Esophagus muscularis mucosa (tissue), 4 donors: Measurements from ENCODE around the gene TAS1R2. TPM values are rescaled to one million over a fixed set of nuclear protein-coding genes. Genes with fewer than 3 reads are reported as not detected.

Source experiments
- DNase-seq: peaks from one replicate; pipeline ENCODE4 v3.0.0-alpha.2; 2017; ENCODE audit errors: extremely low spot score
- H3K27ac ChIP-seq, 4 donors: fragments of 200-600 bp; sonication (generic); replicated peaks in 1 of 4; 1 replicate in 3 of 4; 2 replicates in 1 of 4; pipeline ENCODE4 v1.5.1; 2016 to 2019; ENCODE audit warnings: mild to moderate bottlenecking in 1 of 4
- H3K27me3 ChIP-seq, 4 donors: fragments of 200-600 bp; sonication (generic); one replicate each; pipeline versions ENCODE4 v1.5.1 to v1.6.0; 2016 to 2019
- H3K36me3 ChIP-seq, 4 donors: fragments of 200-600 bp; sonication (generic); one replicate each; pipeline ENCODE4 v1.5.1; 2016 to 2019
- H3K4me1 ChIP-seq, 4 donors: fragments of 200-600 bp; sonication (generic); one replicate each; pipeline ENCODE4 v1.5.1; 2016 to 2019
- H3K4me3 ChIP-seq, 4 donors: fragments of 200-600 bp; sonication (generic); 1 replicate in 2 of 4; 2 replicates in 2 of 4; pipeline ENCODE4 v1.5.1; 2016 to 2019; ENCODE audit warnings: mild to moderate bottlenecking in 4 of 4, moderate library complexity in 1 of 4
- H3K9me3 ChIP-seq, 4 donors: fragments of 200-600 bp; sonication (generic); 1 replicate in 3 of 4; 2 replicates in 1 of 4; pipeline ENCODE4 v1.5.1; 2016 to 2019
- EP300 ChIP-seq: sonication (generic); formaldehyde crosslinking; IDR thresholded peaks from one replicate; pipeline ENCODE4 v1.6.1; 2017; ENCODE audit warnings: antibody characterized with exemption
- POLR2A ChIP-seq: fragments of 450-650 bp; IDR thresholded peaks from one replicate; pipeline ENCODE4 v1.6.1; 2017; ENCODE audit warnings: antibody characterized with exemption, moderate library complexity, mild to moderate bottlenecking, low read depth
- POLR2AphosphoS5 ChIP-seq, 2 donors: sonication (generic); formaldehyde crosslinking; IDR thresholded peaks; one replicate each; pipeline ENCODE4 v1.6.1; 2017; ENCODE audit warnings: antibody characterized with exemption in 2 of 2
- WGBS: methylation state at CpG from one replicate; pipeline ENCODE4 v1.1.5; 2018; 5-methylcytosine and 5-hydroxymethylcytosine counted together
- intact Hi-C: fragments of 100-400 bp; cut with DNase I; formaldehyde crosslinking; loops from one replicate; pipeline ENCODE4 v1.15.1; 2023
- total RNA-seq, 4 donors: library from RNA; depleted of rRNA; stranded (reverse); fragments of >200 nt; gene quantifications; one replicate each; pipeline versions ENCODE4 v1.1.0 to v1.2.1, GENCODE V29; 2016
- TF ChIP-seq, protein P1 (sequence below), 3 experiments: fragments of 200-600 bp in 2 of 3; fragments of 450-650 bp in 1 of 3; sonication (generic) in 2 of 3; IDR thresholded peaks; one replicate each; pipeline ENCODE4 v1.5.1; 2017 to 2019; ENCODE audit warnings: antibody characterized with exemption in 3 of 3, mild to moderate bottlenecking in 2 of 3, moderate library complexity in 1 of 3

Gene TAS1R2
- total RNA-seq, 4 donors from 2014 or later, result not detected

DNA sequence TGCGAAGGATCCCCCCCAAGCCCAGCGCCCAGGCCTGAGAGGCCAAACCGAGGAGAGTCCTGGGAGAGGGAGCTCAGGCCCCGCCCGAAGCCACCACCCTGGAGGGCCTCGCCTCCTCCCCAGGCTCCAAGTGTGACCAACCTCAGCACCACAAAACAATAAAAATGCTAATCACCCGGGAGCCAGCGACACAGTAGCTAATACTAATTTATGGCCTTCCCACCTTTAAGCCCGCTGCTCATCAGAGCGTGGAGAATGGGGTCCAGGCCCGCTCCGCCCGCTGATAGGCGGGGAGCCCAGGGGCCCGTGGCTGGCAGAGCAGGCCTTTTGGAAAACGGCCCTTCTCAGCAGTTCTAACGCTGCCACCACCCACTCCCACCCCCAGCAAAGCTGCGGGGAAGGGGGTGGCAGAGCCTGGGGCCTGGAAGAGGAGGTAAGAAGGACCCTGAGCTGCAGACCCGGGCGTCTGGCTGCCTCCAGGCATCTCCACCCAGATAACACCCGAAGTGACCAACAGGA, 20.4 kb upstream of the TAS1R2 start:
- intact Hi-C loops, result no loop called here
- DNase-seq, result no peak
- TF ChIP-seq, protein P1, sequence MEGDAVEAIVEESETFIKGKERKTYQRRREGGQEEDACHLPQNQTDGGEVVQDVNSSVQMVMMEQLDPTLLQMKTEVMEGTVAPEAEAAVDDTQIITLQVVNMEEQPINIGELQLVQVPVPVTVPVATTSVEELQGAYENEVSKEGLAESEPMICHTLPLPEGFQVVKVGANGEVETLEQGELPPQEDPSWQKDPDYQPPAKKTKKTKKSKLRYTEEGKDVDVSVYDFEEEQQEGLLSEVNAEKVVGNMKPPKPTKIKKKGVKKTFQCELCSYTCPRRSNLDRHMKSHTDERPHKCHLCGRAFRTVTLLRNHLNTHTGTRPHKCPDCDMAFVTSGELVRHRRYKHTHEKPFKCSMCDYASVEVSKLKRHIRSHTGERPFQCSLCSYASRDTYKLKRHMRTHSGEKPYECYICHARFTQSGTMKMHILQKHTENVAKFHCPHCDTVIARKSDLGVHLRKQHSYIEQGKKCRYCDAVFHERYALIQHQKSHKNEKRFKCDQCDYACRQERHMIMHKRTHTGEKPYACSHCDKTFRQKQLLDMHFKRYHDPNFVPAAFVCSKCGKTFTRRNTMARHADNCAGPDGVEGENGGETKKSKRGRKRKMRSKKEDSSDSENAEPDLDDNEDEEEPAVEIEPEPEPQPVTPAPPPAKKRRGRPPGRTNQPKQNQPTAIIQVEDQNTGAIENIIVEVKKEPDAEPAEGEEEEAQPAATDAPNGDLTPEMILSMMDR (IDR thresholded peaks at IDR 0.05), result no peak
- no peak for TF ChIP-seq POLR2AphosphoS5 (IDR thresholded peaks at IDR 0.05)
- no peak for TF ChIP-seq POLR2A
- no peak for TF ChIP-seq EP300
- H3K9me3 ChIP-seq, result no peaks in the 10 kb centered on the region
- no peak overlapping the region for H3K27ac ChIP-seq
- H3K36me3 ChIP-seq, result peaks cover 0 to 49% (median 24%) of the 10 kb centered on the region in 4 donors
- no peaks in the 10 kb centered on the region for H3K27me3 ChIP-seq
- no peak overlapping the region for H3K4me3 ChIP-seq
- 83% methylated on average over 5 of the region's 21 CpGs for WGBS
- H3K4me1 ChIP-seq, result peaks cover 3 to 9% (median 7%) of the 10 kb centered on the region in 4 donors

DNA sequence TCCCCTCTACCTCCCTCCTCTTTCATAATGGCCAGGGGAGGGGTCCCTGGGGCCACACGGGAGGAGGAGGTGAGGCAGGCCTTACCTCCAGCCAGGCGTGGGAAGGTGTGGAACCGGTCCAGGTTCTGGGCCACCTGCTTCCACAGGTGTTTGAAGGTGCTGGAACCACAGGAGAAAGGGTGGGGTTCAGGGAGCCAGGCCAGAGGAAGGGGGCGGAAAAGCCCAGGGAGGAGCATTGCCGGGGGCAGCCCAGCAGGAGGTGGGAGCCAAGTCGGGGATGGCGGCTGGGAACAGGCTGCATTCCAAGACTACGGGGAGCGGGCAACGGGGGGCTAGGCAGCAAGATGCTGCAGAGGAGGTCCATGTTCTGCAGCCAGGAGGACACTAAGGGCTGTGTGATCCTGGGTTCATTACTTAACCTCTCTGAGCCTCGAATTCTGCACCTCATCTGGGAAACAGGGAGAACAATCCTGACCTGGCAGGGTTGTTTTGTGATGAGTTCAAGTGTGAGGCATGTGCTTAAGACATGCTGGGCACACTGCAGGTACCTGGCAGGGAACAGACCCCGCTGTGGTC, 19.8 kb upstream of the TAS1R2 start:
- Histone ChIP-seq H3K36me3 (peaks cover 0 to 49% (median 24%) of the 10 kb centered on the region in 4 donors), H3K27me3 (no peaks in the 10 kb centered on the region), H3K9me3 (no peaks in the 10 kb centered on the region), H3K4me3 (no peak overlapping the region), H3K4me1 (peaks cover 3 to 15% (median 8%) of the 10 kb centered on the region in 4 donors), H3K27ac (no peak overlapping the region)
- 85% methylated on average over 10 of the region's 12 CpGs for WGBS
- TF ChIP-seq, protein P1 (IDR thresholded peaks at IDR 0.05), result no peak
- TF ChIP-seq POLR2AphosphoS5 (IDR thresholded peaks at IDR 0.05) (no peak), POLR2A (no peak), EP300 (no peak)
- DNase-seq, result no peak
- intact Hi-C loops, result no loop called here

DNA sequence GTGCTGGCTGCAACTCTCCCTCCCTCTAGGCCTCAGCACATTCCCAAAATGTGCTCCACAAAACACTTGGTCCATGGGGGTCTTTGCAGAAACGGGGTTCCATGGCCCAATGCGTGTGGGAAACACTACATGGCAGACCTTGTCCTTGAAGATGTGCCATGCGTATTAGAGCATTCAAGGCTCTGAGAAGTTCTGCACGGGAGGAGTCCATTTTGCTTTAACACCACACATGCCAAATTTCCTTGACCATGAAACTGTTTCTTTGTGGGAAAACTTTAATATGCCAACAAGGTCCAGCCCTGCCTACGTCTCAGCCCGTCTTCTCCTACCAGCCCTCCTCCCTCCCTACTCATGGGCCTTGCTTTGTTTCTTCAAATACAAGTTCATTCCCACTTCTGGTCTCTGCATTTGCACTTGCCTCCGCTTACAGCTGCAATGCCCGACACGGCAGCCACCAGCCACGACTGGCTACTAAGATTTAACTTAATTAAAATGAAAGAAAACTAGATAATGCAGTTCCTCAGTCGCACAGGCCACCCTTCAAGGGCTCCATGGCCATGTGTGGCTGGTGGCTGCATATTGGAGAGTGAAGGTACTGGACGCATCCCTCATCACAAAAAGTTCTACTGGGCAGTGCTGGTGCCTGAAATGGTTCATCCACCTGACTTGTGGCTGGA, 19.2 kb upstream of the TAS1R2 start:
- no peaks in the 10 kb centered on the region for H3K9me3 ChIP-seq
- no peak for DNase-seq
- no peak overlapping the region for H3K4me3 ChIP-seq
- 85% methylated on average over 12 of the region's 12 CpGs for WGBS
- no peak for TF ChIP-seq POLR2A
- no peak for TF ChIP-seq POLR2AphosphoS5 (IDR thresholded peaks at IDR 0.05)
- TF ChIP-seq, protein P1 (IDR thresholded peaks at IDR 0.05), result no peak
- TF ChIP-seq EP300, result no peak
- intact Hi-C loops, result no loop called here
- H3K27me3 ChIP-seq, result no peaks in the 10 kb centered on the region
- H3K36me3 ChIP-seq, result peaks cover 0 to 47% (median 27%) of the 10 kb centered on the region in 4 donors
- no peak overlapping the region for H3K27ac ChIP-seq
- H3K4me1 ChIP-seq, result peaks cover 3 to 16% (median 8%) of the 10 kb centered on the region in 4 donors

DNA sequence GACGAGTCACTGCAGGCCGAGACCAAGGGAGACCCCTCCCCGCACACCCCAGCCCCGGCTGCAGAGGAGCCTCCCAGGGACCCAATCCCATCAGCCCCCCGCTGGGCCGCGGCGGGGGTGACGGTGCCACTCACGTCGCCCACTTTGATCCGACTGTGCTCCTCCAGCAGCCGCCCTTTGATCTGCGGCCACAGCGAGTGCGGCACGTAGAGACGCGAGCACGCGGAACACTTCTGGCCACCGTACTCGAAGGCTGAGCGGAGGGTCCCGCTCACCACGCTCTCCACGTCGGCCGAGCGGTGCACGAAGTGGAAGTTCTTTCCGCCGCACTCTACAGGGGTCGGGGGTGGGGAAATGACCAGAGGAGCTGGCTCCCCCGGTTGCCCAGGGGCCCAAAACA, 17.8 kb upstream of the TAS1R2 start:
- Histone ChIP-seq H3K36me3 (peaks cover 0 to 45% (median 21%) of the 10 kb centered on the region in 4 donors), H3K27me3 (no peaks in the 10 kb centered on the region), H3K27ac (no peak overlapping the region), H3K4me3 (no peak overlapping the region), H3K9me3 (no peaks in the 10 kb centered on the region), H3K4me1 (peaks cover 3 to 16% (median 8%) of the 10 kb centered on the region in 4 donors)
- DNase-seq, result no peak
- 93% methylated on average over 31 of the region's 35 CpGs for WGBS
- intact Hi-C loops, result no loop called here
- TF ChIP-seq, protein P1 (IDR thresholded peaks at IDR 0.05), result no peak
- TF ChIP-seq POLR2AphosphoS5 (IDR thresholded peaks at IDR 0.05) (no peak), EP300 (no peak), POLR2A (no peak)
